Measurements from ENCODE around the gene RIMBP2.

GRCh38 chr12:130347588-130347987 lies 368.5 kb downstream of the RIMBP2 start:
- TF ChIP-seq CTCF (IDR thresholded peaks at IDR 0.05) (no peak), POLR2A (IDR thresholded peaks at IDR 0.05) (no peak)

All from uterus (tissue), 2 donors.